Measurements from ENCODE around the gene GADL1. TPM values are rescaled to one million over a fixed set of nuclear protein-coding genes. Genes with fewer than 3 reads are reported as not detected.
A peak's percentile ranks its signal among the peaks of the same experiment; 100 is the strongest.

GADL1 gene
- total RNA-seq, 4 donors from 2014 or later: 0.13 to 0.55 (median 0.42) TPM

DNA sequence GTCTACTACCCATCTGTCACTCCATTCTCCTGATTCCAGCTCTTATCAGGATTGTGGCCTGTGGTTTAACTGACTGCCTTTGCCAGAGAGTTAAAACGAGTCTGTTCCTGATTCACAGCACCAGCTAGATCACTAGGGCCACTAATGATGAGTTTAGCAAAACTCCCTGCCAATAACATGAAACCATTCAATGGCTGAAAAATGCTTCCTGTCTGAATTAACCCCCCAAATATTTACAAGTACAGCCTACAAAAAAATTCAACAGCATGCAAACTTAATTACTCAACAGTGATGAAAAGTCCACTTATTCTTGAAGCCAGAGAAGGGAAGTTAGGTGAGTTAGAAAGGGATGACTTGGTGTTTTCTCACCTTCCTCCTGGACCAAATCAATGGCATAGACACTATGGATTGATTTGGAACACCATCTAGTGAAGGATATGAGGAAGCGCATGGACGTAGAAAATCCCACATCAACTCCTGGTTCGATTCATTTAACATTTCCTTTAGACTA is 146.6 kb downstream of the GADL1 start:
- Histone ChIP-seq H3K27ac (no peak overlapping the region), H3K4me3 (no peak overlapping the region), H3K36me3 (no peaks in the 10 kb centered on the region), H3K4me1 (peaks cover 20 to 25% of the 10 kb centered on the region in 2 donors), H3K27me3 (no peaks in the 10 kb centered on the region), H3K9me3 (no peaks in the 10 kb centered on the region)
- ATAC-seq: no peak
- in situ Hi-C loops (cut with MboI; ENCODE audit: low sequenced_read_pairs in 4 of 4): no loop called here
- intact Hi-C loops (cut with DNase I; ENCODE audit: low total_unique reads): no loop called here
- TF ChIP-seq POLR2A (IDR thresholded peaks at IDR 0.05): no peak
- TF ChIP-seq, protein P1, sequence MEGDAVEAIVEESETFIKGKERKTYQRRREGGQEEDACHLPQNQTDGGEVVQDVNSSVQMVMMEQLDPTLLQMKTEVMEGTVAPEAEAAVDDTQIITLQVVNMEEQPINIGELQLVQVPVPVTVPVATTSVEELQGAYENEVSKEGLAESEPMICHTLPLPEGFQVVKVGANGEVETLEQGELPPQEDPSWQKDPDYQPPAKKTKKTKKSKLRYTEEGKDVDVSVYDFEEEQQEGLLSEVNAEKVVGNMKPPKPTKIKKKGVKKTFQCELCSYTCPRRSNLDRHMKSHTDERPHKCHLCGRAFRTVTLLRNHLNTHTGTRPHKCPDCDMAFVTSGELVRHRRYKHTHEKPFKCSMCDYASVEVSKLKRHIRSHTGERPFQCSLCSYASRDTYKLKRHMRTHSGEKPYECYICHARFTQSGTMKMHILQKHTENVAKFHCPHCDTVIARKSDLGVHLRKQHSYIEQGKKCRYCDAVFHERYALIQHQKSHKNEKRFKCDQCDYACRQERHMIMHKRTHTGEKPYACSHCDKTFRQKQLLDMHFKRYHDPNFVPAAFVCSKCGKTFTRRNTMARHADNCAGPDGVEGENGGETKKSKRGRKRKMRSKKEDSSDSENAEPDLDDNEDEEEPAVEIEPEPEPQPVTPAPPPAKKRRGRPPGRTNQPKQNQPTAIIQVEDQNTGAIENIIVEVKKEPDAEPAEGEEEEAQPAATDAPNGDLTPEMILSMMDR (IDR thresholded peaks at IDR 0.05 in 4 of 5, conservative IDR thresholded peaks at IDR 0.05 in 1 of 5): peak in 3 of 5 experiments; percentile 16 to 38 (median 38)
- no peak for DNase-seq

DNA sequence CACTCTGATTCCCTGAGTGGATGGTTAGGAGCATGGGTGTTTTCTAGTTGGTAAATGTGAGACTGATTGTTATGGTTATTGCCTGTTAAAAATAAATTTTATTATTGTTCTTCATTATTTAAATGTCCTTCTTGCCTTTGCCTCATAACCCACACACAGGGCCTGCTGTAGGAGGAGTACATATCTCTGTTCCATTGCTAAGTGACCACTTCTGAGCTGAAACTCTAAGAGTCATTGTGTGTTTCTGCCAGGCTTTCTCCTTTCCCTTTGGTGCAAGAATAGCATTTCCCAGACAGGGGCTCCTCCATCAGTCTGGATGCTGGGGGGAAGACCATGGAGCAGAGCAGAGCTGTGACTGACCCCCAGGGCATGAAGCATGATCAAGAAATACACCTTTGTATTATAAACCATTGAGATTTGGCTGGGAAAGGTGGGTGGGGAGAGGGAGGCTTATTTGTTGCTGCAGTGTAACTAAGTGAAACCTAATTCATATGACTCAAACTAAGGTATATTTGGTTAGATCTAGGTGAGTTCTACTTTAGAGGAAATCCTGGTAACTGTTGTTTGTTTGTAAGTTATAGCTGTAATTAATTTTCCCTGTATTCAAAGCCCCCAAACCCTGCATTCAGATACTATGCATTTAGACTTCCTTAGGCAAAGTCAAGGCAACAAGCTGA is 150.7 kb downstream of the GADL1 start:
- Histone ChIP-seq H3K4me3 (no peak overlapping the region), H3K36me3 (no peaks in the 10 kb centered on the region), H3K9me3 (no peaks in the 10 kb centered on the region), H3K27ac (no peak overlapping the region), H3K4me1 (peaks cover 17 to 30% of the 10 kb centered on the region in 2 donors), H3K27me3 (no peaks in the 10 kb centered on the region)
- TF ChIP-seq, protein P1 (IDR thresholded peaks at IDR 0.05 in 4 of 5, conservative IDR thresholded peaks at IDR 0.05 in 1 of 5): no peak
- no peak for TF ChIP-seq POLR2A (IDR thresholded peaks at IDR 0.05)
- intact Hi-C loops (cut with DNase I; ENCODE audit: low total_unique reads): no loop called here
- ATAC-seq (no peak), DNase-seq (no peak)
- in situ Hi-C loops (cut with MboI; ENCODE audit: low sequenced_read_pairs in 4 of 4): no loop called here

DNA sequence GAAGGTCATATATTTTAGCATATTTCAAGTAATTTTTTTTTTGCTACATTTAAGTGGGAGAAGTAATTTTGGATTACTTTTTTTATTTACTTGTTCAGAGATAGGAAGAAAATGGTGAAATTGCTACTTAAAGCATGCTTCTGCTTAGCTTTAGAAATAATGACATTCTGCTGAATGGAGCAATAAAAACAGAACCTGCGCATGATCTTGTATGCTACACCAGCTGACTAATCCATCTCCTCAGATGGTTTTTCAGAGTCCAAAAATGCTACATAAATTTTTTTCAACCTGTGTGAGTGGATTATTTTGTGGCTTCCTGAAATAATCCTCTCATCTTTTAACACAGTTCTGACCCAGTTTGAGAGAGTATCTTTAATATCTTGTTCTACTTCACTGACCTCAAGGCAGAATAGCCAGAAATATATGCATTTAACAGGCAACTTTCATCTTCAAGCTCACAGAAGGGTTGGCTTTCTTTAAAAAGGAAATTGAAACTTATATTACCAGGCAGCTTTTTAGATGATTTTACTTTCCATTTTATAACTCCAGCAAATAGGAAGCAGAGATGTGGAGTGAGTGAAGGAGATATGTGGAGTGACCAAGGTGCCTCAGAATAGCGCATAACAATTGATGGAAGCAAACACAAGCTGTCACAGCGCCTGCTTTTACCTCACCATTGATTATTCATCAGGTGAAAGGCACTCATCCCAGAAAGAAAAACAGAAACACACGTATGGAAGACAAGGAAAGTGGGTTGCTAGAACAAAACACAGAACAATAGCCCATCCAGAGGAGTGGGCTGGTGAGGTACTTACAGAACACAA is 151.5 kb downstream of the GADL1 start:
- Histone ChIP-seq H3K36me3 (no peaks in the 10 kb centered on the region), H3K9me3 (no peaks in the 10 kb centered on the region), H3K4me1 (peaks cover 22 to 33% of the 10 kb centered on the region in 2 donors), H3K27me3 (no peaks in the 10 kb centered on the region), H3K4me3 (no peak overlapping the region), H3K27ac (peak overlapping the region in 1 of 4 donors; percentile 38)
- DNase-seq: no peak
- in situ Hi-C loops (cut with MboI; ENCODE audit: low sequenced_read_pairs in 4 of 4): no loop called here
- intact Hi-C loops (cut with DNase I; ENCODE audit: low total_unique reads): no loop called here
- no peak for ATAC-seq
- TF ChIP-seq, protein P1 (IDR thresholded peaks at IDR 0.05 in 4 of 5, conservative IDR thresholded peaks at IDR 0.05 in 1 of 5): no peak
- no peak for TF ChIP-seq POLR2A (IDR thresholded peaks at IDR 0.05)

DNA sequence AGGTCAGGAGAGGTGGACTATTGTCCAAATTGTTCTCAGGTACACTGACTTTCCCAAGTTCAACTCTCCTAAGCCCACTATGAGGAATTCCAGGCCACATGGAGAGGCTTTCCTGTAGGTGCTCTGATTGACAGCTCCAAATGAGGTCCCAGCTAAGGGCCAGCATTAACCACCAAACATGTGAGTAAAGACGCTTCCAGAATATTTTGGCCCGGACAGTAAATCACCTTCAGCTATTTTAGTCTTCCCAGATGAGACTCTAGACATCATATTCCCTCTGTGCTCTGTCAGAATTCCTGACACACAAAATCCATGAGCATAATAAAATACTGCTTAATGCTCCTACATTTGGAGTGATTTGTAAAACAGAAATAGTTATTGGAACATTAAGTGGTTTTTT is 152.6 kb downstream of the GADL1 start:
- Histone ChIP-seq H3K27ac (peak overlapping the region in 2 of 4 donors; percentile 8 to 62), H3K27me3 (no peaks in the 10 kb centered on the region), H3K9me3 (no peaks in the 10 kb centered on the region), H3K4me3 (no peak overlapping the region), H3K4me1 (peaks cover 31 to 41% of the 10 kb centered on the region in 2 donors), H3K36me3 (no peaks in the 10 kb centered on the region)
- intact Hi-C loops (cut with DNase I; ENCODE audit: low total_unique reads) (no loop called here), in situ Hi-C loops (cut with MboI; ENCODE audit: low sequenced_read_pairs in 4 of 4) (no loop called here)
- ATAC-seq (peak; percentile 92 to 96), DNase-seq (peak; percentile 34 to 40)
- TF ChIP-seq, protein P1 (IDR thresholded peaks at IDR 0.05 in 4 of 5, conservative IDR thresholded peaks at IDR 0.05 in 1 of 5): no peak
- no peak for TF ChIP-seq POLR2A (IDR thresholded peaks at IDR 0.05)

Measured in gastrocnemius medialis (tissue), 4 donors.